Activated CD4-positive, CD25-positive, alpha-beta regulatory T cell treated with anti-CD3 and anti-CD28 coated beads, Interleukin-2, amount 50 U/mL, for 72 hours (primary cell): ENCODE data around the gene PLG.
"Not testable (repeated sequence)": the region's sequence is repeated elsewhere in the genome, so short reads cannot be mapped to it uniquely, and the experiment has no call there.

ENCODE experiments used
- DNase-seq: peaks from one replicate; pipeline ENCODE4 v3.0.0; 2021

PLG gene

GRCh38 chr6:160708993-160709392, 6.9 kb downstream of the PLG start:
- DNase-seq: not testable (repeated sequence)

DNA sequence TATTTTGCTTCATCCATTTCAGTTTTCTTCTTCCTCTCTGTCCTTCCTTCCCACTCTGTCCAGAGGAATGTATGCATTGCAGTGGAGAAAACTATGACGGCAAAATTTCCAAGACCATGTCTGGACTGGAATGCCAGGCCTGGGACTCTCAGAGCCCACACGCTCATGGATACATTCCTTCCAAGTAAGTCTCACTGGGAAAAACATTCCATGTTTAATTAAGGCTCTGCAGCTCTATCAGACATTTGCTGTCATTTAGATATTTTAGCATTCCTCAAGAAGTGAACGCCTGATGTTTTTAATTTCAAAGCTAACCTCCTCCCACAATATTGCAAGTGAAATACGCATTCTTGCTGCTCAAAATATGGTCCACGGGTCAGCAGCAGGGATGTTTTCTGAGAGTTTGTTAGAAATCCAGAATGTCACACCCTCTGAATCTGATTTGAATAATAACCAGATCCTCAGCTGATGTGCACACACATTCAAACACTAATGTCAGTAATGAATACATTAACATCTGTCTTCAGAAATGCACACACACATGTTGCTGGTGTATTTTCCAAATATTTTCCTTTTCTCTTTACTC, 12.8 kb downstream of the PLG start:
- no peak for DNase-seq

DNA sequence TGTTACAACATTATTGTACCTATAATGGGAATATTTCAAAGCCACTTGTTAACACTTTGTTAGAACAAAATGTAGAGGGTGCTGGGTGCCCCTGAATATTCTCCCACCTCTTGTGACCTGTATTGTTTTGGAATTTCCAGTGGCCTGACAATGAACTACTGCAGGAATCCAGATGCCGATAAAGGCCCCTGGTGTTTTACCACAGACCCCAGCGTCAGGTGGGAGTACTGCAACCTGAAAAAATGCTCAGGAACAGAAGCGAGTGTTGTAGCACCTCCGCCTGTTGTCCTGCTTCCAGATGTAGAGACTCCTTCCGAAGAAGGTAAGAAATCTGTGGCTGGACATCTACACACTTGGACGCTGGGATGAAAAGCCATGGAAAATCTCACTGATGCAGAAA, 28.9 kb downstream of the PLG start:
- DNase-seq: no peak

DNA sequence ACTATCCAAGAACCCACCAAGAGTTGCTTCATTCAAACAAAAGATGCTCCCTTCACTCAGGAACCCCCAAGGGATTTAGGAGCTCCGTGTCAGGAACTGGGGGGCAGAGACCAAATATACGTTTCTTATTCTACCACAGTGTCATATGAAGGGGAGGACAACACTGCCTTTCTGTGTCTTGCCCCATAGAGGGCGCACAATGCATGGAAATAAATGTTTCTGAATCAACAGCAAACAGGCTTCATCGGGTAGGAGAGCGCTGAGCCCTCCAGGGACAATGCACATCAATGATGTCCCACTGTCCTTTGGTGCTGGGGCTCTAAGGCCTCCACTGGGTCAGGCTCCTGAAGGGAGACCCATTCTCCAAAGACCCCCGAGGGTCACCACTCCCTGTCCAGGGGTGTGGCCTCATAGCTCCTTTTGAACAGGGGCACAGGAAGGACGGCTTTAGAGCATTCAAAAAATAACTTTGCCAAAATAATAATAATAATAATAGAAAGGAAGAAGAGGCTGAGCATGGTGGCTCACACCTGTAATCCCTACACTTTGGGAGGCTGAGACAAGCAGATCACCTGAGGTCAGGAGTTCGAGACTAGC, 31.1 kb downstream of the PLG start:
- no peak for DNase-seq

- no peak for DNase-seq
Measured at GRCh38 chr6:160734627-160735026, 32.6 kb downstream of the PLG start.

- DNase-seq: no peak
Measured at GRCh38 chr6:160735523-160735922, 33.5 kb downstream of the PLG start.

DNA sequence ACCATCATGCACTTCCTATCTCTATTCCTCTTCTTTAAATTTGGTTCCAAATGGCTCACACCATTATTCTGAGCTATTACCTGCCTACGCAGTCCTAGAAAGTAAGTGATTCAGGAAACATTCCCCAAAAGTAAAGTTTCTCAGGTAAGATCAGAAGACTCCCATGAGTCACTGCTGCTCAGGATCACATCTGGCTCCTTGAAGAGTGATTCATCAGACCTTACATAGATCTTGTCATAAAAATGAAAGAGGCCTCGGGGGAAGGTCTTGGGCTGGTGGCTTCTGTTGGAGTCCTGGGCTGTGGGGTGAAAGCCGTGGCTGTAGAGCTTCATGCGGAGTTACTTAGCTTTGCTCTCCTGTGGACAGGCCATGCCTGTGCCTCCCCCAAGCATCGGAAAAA, 35.9 kb downstream of the PLG start:
- DNase-seq: no peak

DNA sequence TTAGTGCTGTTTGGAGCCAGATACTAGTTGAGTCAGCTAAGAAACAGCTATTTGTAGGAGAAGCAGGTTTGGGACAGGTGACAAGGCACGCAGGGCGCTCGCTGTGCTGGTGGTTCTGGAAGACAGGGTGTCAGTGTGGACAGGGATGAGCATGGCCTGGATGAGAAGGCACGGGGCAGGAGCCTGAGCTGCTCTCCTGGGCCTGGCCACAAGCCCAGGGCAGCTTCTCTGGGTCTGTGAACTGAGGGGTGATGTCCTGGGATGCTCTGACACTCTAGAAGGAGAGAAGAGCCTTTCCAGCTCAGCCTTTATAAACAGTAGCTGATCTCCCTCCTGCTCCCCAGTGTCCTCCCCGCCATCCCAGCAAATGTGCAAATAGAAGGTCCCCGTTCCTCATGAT, 37.9 kb downstream of the PLG start:
- no peak for DNase-seq

DNA sequence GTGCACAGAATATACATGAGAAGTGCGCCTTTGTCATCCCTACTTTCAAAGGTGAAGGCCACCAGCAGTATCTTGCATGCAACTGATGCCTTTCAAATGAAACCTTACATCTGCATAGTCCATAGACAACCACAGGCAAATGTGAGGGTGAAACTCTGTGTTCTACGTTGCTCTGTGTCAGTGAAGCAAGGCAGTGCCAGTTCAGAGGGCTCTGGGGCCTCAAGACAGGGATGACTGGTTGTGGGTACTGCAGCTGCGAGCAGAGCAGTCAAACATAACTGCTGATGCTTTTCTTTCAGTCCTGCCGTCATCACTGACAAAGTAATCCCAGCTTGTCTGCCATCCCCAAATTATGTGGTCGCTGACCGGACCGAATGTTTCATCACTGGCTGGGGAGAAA, 39.0 kb downstream of the PLG start:
- not testable (repeated sequence) for DNase-seq

- no peak for DNase-seq
Measured at GRCh38 chr6:160742090-160742489, 40.0 kb downstream of the PLG start.

GRCh38 chr6:160750276-160750689, 48.2 kb downstream of the PLG start:
- DNase-seq: no peak

DNA sequence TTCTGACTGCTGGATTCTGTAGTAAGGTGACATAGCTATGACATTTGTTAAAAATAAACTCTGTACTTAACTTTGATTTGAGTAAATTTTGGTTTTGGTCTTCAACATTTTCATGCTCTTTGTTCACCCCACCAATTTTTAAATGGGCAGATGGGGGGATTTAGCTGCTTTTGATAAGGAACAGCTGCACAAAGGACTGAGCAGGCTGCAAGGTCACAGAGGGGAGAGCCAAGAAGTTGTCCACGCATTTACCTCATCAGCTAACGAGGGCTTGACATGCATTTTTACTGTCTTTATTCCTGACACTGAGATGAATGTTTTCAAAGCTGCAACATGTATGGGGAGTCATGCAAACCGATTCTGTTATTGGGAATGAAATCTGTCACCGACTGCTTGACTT, 51.2 kb downstream of the PLG start:
- not testable (repeated sequence) for DNase-seq

DNA sequence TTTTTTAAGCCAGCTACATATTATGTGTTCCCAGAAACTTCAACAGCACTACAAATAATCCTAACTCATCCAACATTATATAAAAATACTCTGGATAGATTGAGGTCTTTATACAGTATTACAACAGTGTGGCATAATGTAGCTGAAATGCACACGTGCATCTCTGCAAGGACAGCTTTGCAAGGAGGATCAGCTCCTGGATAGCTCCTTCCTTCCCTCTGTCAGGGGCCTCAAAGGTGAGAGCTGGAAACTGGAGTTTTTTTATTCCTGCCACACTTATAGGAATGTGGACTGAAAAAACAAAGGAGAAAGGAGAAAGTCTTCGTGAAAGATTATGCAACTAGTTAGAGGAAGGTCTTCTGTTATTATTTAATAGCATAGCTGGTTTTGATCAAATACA, 53.1 kb downstream of the PLG start:
- no peak for DNase-seq

GRCh38 chr6:160756021-160756420, 54.0 kb downstream of the PLG start:
- DNase-seq: no peak

DNA sequence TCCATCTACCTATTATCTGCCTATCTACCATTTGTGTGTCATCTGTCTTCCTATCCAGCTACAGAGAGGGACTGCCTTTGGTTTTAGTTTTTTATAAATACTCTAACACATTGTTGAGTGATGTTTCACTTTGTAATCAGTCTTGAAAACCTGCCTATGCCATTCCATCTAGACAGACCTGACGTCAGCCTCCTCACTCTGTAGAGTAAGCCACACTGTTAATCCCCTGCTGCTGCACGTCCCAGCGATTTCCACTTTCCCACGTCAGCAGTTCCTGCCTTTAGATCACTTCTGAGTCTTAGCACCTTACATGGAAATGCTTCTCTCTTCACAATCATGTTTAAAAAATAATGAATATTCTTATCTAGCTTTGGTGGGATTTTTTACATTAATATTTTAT, 54.8 kb downstream of the PLG start:
- no peak for DNase-seq

DNA sequence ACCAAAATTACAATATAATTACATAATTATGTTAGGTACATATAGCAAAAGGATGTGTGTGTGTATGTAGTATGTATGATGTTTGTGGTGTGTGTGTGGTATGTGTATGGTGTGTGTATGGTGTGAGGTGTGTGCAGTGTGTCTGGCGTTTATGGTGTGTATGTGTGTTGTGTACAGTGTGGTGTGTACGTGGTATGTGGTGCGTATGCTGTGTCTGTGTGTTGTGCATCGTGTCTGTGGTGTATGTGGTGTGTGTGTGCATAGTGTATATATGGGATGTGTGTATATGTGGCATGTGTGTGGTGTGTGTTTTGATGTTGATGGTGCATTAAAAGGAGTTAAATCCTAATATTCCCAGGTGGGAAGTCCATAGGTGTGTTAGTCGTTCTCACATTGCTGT, 62.8 kb downstream of the PLG start:
- DNase-seq: no peak

DNA sequence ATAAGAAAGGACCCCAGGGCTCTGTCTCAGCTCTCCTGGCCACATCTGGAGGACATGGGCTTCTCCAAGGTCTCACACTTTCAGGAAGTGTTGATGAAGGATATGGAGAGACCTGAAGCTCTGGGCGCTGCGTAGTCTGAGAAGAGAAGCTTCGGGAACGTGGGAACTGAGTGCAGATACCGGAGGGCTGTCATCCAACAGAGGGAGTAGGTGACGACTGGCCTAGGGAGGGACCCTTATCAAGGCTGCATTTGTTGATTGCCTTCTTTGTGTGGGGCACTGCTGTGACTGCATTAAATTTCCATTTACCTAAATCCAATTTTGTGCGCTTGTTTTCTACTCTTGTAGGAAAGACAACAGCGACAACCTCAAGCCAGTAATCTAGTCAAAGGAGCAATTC, 63.4 kb downstream of the PLG start:
- DNase-seq: no peak

DNA sequence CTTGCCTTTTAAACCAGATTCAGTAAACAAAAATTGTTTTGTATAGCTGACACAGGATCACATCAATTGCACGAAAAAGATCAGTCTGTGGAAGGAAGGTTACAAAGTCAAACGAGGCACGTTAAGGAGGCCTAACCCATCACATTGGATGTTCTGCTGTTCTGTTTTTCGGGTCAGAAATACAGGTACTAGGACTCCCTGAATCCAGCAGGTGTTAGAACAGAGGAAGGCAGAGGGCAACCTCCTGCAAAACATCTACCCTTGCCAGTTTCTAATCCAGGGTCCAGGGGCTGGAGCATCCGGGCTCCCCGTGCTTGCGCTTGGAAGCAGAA, 64.6 kb downstream of the PLG start:
- DNase-seq: no peak

- peak; percentile 50 for DNase-seq
Measured at GRCh38 chr6:160766989-160767646, 65.1 kb downstream of the PLG start.

GRCh38 chr6:160767647-160768019, 65.6 kb downstream of the PLG start:
- DNase-seq: no peak

GRCh38 chr6:160768101-160768500, 66.1 kb downstream of the PLG start:
- DNase-seq: no peak

GRCh38 chr6:160774399-160774798, 72.4 kb downstream of the PLG start:
- DNase-seq: no peak

- no peak for DNase-seq
Measured at GRCh38 chr6:160775792-160776580, 73.9 kb downstream of the PLG start.

DNA sequence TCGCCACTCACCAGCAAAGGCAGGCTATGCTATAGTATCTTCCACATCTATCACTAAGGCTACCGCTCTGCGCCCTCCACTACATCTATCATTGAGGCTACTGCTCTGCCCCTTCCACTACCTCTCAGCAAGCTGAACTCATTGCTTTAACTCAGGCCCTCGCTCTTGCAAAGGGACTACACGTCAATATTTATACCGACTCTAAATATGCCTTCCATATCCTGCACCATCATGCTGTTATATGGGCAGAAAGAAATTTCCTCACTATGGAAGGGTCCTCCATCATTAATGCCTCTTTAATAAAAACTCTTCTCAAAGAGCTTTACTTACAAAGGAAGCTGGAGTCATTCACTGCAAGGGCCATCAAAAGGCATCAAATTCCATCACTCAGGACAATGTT, 77.1 kb downstream of the PLG start:
- DNase-seq: not testable (repeated sequence)
